Hematopoietic multipotent progenitor cell treated with erythropoietin and hydrocortisone succinate and interleukin-3 and kit ligand, for 4 days (in vitro differentiated cells): ENCODE data around the gene GAST.

ENCODE experiments used
- DNase-seq: peaks from one replicate; pipeline ENCODE4 v3.0.0-alpha.2; 2015

GAST gene

GRCh38 chr17:41750862-41751261, 38.7 kb downstream of the GAST start:
- DNase-seq, result no peak

GRCh38 chr17:41751288-41751687, 39.2 kb downstream of the GAST start:
- no peak for DNase-seq

DNA sequence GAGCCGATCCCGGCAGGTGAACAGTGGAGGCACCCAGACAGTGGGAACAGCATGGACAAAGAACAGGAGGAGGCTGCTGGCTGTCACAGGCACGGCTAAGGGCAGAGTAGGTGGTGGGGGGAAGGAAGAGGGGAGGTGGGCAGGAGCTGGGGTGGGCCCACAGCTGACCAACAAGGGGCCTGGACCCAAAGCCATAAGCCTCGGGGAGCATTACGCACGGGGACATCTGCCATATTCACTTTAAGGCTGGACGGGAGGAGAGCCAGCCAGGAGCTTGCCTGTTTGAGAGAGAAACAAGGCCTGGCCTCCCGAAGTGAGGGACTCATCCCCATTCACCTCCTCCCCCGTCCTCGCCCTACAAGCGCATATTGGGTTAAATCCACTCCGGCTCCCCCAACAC, 41.9 kb downstream of the GAST start:
- no peak for DNase-seq

GRCh38 chr17:41758601-41759000, 46.5 kb downstream of the GAST start:
- DNase-seq, result no peak

- no peak for DNase-seq
These were observed 48.7 kb downstream of the GAST start for GRCh38 chr17:41760878-41761277.

DNA sequence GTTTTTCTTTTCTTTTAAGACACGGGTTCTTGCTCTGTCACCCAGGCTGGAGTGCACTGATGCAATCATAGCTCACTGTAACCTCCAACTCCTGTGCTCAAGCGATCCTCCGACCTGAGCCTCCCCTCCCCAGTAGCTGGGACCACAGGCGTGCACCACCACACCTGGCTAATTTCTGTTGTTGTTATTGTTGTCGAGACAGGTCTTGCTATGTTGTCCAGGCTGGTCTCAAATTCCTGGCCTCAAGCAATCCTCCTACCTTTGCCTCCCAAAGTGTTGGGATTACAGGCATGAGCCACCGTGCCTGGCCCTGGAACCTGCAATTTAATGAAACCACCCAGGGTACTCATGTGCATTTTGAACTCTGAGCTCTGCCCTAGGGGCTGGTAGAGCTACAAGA, 50.3 kb downstream of the GAST start:
- DNase-seq, result no peak

DNA sequence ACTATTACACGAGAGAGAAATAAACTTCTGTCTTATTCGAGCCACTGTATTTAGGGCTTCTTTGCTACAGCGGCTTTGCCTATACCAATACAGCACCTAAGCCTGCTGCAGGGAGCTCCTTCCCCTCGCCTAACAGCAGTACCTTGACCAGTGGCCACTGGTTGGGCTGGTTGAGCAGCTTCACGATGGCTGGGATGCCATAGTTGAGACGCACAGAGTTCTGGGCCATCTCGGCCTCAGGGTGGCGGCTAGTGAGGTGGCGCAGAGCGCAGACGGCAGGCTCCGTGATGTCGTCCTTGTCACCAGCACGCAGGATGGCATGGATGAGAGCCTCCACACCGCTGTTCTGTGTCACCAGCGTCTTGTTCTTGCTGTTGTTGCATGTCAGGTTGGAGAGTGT, 50.7 kb downstream of the GAST start:
- no peak for DNase-seq

DNA sequence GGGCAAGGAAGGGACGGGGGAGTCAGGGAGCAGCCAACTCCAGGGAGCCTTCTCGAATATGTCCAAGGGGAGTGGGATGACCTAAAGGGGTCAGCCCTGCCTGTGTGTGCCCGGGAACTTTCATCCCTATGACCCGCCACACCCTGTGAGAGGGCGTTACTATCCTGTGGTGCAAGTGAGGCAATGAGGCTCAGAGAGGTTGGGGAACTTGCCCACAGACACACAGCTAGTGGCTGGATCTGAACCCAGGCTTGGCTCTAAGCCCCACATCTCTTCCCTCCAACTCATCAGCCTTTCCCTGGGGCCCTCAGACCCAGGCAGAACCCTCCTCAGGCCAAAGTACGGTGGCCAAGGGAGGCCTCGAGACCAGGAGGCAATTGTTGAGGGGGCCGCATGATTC, 51.2 kb downstream of the GAST start:
- no peak for DNase-seq
